Measurements from ENCODE around the gene MSH5.

Gene MSH5

DNA sequence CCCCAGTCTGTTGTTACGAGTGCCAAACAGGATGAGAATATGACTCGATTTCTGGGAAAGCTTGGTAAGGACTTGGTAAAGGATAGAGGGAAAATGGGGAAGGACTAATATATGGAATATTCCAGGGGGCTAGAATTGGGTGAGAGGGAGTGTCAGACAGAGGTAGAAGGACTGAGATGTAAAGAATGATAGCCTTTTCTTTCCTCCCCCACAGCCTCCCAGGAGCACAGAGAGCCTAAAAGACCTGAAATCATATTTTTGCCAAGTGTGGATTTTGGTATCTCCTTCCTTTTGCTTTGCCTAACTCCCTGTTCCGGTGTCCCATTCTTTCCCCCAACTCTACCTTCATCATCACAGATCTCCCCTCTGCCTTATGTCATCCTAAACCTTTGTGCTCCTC lies 3.1 kb downstream of the MSH5 start:
- TF ChIP-seq, protein P1, sequence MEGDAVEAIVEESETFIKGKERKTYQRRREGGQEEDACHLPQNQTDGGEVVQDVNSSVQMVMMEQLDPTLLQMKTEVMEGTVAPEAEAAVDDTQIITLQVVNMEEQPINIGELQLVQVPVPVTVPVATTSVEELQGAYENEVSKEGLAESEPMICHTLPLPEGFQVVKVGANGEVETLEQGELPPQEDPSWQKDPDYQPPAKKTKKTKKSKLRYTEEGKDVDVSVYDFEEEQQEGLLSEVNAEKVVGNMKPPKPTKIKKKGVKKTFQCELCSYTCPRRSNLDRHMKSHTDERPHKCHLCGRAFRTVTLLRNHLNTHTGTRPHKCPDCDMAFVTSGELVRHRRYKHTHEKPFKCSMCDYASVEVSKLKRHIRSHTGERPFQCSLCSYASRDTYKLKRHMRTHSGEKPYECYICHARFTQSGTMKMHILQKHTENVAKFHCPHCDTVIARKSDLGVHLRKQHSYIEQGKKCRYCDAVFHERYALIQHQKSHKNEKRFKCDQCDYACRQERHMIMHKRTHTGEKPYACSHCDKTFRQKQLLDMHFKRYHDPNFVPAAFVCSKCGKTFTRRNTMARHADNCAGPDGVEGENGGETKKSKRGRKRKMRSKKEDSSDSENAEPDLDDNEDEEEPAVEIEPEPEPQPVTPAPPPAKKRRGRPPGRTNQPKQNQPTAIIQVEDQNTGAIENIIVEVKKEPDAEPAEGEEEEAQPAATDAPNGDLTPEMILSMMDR (IDR thresholded peaks at IDR 0.05), result no peak

DNA sequence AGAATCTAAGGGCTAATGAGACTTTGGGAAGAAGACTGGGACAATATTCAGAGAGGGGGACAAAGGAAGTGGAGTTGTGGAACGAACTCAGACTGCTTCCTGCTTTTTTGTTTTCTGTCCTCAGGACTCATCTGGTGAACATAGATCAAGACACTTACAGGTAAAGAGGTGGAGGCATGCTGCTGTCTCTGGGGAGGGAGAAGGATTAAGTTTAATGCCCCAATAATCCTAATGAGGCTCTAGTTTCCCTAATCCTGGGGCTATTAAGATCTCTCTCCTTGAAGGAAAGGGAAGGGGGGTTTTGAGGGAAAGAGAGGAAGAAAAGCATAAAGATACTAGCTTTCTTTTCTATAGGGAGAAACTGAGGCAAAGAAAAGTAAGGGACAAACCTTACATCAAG lies 4.6 kb downstream of the MSH5 start:
- TF ChIP-seq, protein P1 (IDR thresholded peaks at IDR 0.05), result no peak

DNA sequence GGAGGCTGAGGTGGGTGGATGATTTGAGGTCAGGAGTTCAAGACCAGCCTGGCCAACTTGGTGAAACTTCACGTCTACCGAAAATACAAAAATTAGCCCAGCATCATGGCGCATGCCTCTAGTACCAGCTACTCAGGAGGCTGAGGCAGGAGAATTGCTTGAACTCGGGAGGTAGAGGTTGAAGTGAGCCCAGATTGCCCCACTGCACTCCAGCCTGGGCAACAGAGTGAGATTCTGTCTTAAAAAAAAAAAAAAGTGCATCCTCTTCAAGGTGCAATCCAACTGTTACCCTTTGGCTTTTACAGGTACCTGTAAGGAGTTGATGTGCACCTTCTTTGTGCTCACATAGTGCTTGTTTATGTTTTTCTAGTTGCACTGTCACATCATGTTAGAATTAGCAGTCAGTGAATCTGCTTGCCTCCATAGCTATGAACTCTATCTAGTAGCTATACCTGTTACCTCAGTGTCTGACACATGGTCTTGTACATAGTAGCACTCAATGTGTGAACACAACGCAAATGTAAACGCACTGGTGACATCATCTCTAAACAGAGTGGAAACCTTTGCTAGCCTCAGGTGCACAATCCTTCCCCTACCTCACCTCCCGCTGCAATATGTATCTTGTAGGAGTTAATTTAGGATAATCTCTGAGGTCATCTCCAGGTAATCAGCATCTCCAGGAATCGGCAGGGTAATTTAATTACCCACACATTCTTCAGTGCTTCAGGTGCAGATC lies 9.7 kb downstream of the MSH5 start:
- TF ChIP-seq, protein P1 (IDR thresholded peaks at IDR 0.05), result no peak

DNA sequence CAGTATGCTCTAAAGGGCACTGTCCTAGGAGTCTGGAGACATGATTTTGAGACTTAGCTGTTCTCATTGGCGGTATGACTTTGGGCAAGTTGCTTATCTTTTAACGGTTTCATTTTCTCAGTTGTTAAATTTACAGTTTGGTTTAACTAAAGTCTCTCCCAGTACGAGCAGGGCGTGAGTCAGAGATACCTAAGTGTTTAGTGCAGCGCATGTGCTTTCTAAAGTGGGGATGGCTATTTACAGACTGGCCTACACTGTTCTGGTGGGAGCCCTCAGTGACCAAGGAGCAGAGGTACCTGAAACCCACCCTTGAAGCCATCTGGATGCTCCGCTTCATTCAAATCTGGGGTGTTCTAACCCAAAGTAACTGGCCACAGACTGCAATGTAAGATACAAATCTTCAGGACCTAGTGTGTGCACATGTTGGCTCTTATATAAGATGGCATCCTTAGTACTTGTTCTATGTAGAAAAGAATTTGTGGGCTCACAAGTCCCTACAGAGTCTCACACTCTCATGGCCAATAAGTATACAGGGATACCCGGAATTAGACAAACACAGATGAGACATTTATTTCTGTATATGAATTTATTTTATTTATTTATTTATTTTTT lies 10.7 kb downstream of the MSH5 start:
- TF ChIP-seq, protein P1 (IDR thresholded peaks at IDR 0.05), result no peak

DNA sequence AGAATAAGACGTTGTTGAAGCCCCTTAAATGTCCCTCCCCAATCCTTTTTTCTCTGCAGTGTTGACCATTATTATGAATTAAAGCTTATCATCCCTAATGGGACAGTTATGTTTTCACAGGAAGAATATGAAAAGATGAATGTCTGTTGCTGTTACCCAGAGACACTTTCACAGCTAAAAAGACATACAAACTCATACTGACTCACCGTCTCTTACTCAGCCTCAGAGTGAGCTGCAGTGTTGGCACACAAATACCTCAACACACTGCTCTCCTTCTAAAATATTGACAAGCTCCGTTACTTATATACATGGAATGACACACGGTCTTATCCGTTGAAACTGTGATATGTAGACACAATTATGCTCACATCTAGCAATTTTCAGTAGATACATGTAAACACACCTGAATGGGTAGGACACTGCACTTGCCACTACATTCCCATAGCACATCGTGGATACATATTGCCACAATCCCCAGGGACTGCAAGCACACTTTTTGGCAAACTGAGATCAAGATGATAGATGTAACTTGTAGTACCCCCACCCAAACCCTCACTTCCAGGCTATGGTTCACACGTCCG lies 13.0 kb downstream of the MSH5 start:
- TF ChIP-seq, protein P1 (IDR thresholded peaks at IDR 0.05), result no peak

DNA sequence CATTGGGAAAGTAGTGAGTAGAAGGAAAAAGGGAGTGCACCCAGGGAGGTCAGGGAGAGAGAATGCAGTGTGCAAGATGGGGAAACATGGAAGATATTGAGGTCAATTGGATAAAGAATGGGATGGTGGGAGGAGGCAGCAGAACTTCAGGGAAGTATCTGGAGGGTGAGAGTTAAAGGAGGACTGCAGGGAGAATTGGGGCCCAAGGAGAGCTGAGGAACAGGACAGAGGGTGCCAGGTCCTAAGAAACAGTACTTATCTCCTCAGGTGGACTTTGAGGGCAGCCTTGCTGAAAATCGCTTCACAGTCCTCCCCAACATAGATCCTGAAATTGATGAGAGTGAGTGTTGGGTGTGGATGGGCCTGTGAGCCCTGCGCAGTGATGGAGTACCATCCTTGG lies 18.5 kb downstream of the MSH5 start:
- TF ChIP-seq, protein P1 (IDR thresholded peaks at IDR 0.05), result no peak

DNA sequence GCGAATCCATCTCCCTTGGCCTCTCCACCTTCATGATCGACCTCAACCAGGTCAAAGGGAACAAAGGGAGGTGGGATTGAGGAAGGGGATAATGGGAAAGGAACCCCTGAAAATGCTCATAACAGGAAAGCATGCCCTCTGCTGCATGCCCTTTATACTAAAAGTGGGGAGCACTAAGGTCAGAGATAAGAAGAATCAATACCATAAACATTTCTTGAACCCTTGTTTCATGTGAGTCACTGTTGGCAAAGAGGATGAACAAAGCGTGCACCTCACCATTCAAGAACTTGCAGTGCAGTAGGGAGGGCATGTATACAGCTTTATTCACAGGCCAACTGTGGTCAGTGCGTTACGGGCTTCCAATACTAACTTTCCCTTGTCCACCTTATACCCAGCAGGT lies 21.0 kb downstream of the MSH5 start:
- TF ChIP-seq, protein P1 (IDR thresholded peaks at IDR 0.05), result no peak

All from LNCAP (cell line).